Left ventricle myocardium inferior (tissue), 1 donor: ENCODE results near the gene ST14. TPM values are rescaled to one million over a fixed set of nuclear protein-coding genes. Genes with fewer than 3 reads are reported as not detected.

ENCODE experiments used
- DNase-seq: peaks from one replicate; pipeline ENCODE4 v3.0.0-alpha.2; 2020
- H3K27ac ChIP-seq: fragments of 200-600 bp; replicated peaks from 2 replicates; pipeline ENCODE4 v1.8.0; 2021
- H3K27me3 ChIP-seq: fragments of 200-600 bp; 2 replicates; pipeline ENCODE4 v1.8.0; 2021; ENCODE audit warnings: low read depth
- H3K36me3 ChIP-seq: fragments of 200-600 bp; 2 replicates; pipeline ENCODE4 v1.8.0; 2021
- H3K4me1 ChIP-seq: fragments of 200-600 bp; 2 replicates; pipeline ENCODE4 v1.8.0; 2021
- H3K4me3 ChIP-seq: fragments of 200-600 bp; 2 replicates; pipeline ENCODE4 v1.8.0; 2021; ENCODE audit warnings: mild to moderate bottlenecking, moderate library complexity
- H3K9me3 ChIP-seq: fragments of 200-600 bp; replicated peaks from 2 replicates; pipeline ENCODE4 v1.8.0; 2021
- intact Hi-C: fragments of 100-400 bp; cut with micrococcal nuclease; formaldehyde crosslinking; loops from one replicate; pipeline ENCODE4 v1.11.0; 2022
- total RNA-seq: library from RNA; stranded (reverse); fragmentation: NEBNext Ultra II Directional; extraction: Animal tissue kit (Norgen Biotek cat#: 25700); gene quantifications from one replicate; pipeline ENCODE4 v1.2.1, GENCODE V29; 2021
- TF ChIP-seq, protein P1 (sequence below): fragments of 200-600 bp; IDR thresholded peaks from 2 replicates; pipeline ENCODE4 v1.8.0; 2021; ENCODE audit warnings: antibody characterized with exemption, mild to moderate bottlenecking, borderline replicate concordance
- donor health status: DM: no; HTN: yes; CAD: no; lungs with severe emphysema.

ST14 gene
- total RNA-seq, 1 donor from 2014 or later: 1.0 TPM

DNA sequence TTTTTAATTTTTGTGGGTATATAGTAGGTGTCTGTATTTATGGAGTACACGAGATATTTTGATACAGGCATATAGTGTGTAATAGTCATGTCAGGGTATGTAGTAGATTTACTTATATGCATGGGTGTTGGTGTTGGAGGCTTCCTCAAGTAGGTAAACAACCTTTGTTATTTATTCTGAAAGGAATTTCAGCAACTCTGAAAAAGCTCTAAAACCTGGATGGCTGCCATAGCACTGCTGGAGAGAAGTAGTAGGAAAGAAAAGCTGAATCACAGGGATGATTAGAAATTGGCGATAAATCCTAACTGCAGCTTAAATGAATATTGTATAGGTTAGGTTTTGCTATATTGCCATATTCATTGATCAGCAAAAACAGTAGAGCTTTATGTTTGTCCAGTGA lies 44.4 kb upstream of the ST14 start:
- Histone ChIP-seq H3K36me3 (peaks cover 22% of the 10 kb centered on the region), H3K27ac (no peak overlapping the region), H3K9me3 (no peaks in the 10 kb centered on the region), H3K27me3 (no peaks in the 10 kb centered on the region), H3K4me3 (no peak overlapping the region), H3K4me1 (peaks cover 38% of the 10 kb centered on the region)
- intact Hi-C loops: no loop called here
- TF ChIP-seq, protein P1, sequence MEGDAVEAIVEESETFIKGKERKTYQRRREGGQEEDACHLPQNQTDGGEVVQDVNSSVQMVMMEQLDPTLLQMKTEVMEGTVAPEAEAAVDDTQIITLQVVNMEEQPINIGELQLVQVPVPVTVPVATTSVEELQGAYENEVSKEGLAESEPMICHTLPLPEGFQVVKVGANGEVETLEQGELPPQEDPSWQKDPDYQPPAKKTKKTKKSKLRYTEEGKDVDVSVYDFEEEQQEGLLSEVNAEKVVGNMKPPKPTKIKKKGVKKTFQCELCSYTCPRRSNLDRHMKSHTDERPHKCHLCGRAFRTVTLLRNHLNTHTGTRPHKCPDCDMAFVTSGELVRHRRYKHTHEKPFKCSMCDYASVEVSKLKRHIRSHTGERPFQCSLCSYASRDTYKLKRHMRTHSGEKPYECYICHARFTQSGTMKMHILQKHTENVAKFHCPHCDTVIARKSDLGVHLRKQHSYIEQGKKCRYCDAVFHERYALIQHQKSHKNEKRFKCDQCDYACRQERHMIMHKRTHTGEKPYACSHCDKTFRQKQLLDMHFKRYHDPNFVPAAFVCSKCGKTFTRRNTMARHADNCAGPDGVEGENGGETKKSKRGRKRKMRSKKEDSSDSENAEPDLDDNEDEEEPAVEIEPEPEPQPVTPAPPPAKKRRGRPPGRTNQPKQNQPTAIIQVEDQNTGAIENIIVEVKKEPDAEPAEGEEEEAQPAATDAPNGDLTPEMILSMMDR: no peak
- DNase-seq: no peak

DNA sequence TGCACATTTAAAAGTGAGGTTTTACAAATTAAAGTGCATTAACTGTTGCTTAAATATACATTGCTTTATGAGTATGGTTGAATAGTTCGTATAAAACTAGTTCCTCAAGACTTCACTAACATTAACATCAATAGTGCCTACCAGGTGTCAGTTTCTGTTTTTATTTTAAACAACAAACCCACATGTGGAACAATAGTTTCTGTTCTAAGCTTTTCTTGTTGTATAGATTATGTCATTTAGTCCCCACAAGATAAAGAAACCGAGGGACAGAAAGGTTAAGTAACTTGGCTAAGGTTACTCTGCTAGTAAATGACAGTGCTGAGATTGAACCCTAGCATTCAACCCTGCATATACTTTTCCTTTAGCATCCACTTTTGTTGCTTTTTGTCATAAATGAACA lies 41.4 kb upstream of the ST14 start:
- H3K36me3 ChIP-seq: peaks cover 16% of the 10 kb centered on the region
- no peak overlapping the region for H3K4me3 ChIP-seq
- no peak for DNase-seq
- peaks cover 62% of the 10 kb centered on the region for H3K4me1 ChIP-seq
- H3K27me3 ChIP-seq: no peaks in the 10 kb centered on the region
- TF ChIP-seq, protein P1: no peak
- intact Hi-C loops: no loop called here
- H3K27ac ChIP-seq: no peak overlapping the region
- no peaks in the 10 kb centered on the region for H3K9me3 ChIP-seq

DNA sequence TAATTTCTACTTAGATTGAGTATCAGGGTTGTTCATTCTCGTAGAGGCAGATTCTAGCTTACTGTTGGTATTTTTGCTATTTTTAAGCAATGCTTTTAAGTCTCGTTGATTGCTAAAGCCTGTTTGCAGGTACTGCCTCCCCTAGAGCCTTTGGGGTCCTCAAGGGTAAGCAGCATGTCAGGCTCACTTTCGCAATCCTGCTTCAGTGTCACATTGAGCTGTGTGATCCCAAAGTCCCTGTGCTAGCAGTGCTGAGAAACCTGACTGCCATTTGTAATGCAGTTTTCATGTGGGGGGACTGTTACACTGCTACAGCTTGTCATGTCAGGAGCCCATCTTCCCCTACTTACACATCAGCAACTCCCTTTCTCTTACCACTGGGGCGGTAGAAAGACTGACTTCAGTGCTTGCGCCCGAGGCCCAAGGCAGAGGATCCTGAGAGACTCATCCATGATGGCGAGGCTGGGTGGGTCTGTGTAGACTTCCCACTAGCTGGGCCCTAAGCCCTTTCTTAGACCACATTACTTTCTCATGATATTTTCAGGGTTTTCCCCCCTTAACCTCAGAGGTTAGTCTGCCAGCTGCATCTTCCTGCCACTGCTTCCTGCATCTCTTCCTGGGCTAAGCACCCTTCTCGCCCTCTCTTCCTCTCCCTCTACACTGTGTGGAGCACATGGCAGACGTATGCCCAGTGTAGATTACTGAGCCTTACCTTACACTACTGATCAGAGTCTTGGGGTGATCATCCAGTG lies 40.8 kb upstream of the ST14 start:
- no peak overlapping the region for H3K4me3 ChIP-seq
- H3K27me3 ChIP-seq: no peaks in the 10 kb centered on the region
- H3K9me3 ChIP-seq: no peaks in the 10 kb centered on the region
- no peak for DNase-seq
- H3K36me3 ChIP-seq: peaks cover 22% of the 10 kb centered on the region
- H3K27ac ChIP-seq: no peak overlapping the region
- intact Hi-C loops: no loop called here
- TF ChIP-seq, protein P1: no peak
- peaks cover 68% of the 10 kb centered on the region for H3K4me1 ChIP-seq

DNA sequence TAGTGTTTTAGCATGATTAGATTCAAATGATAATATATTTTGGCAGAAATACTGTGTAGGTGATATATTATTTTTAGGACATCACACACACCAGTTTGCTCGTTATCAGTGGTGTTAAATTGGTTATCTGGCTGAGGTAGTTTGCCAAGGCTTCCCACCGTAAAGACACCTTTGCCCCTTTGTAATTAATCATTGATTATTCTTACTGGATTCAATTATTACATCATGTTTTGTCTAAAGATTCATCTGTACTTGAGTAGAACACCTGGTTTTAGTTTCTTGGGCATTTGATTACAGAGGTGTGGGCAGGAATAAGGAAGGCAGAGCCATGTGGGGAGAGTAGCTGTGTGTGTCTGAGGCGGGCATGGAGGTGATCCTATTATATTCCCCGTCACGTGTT lies 39.5 kb upstream of the ST14 start:
- TF ChIP-seq, protein P1: no peak
- no peaks in the 10 kb centered on the region for H3K9me3 ChIP-seq
- DNase-seq: no peak
- H3K27me3 ChIP-seq: no peaks in the 10 kb centered on the region
- no peak overlapping the region for H3K4me3 ChIP-seq
- H3K4me1 ChIP-seq: peaks cover 70% of the 10 kb centered on the region
- peaks cover 27% of the 10 kb centered on the region for H3K36me3 ChIP-seq
- H3K27ac ChIP-seq: no peak overlapping the region
- intact Hi-C loops: no loop called here

DNA sequence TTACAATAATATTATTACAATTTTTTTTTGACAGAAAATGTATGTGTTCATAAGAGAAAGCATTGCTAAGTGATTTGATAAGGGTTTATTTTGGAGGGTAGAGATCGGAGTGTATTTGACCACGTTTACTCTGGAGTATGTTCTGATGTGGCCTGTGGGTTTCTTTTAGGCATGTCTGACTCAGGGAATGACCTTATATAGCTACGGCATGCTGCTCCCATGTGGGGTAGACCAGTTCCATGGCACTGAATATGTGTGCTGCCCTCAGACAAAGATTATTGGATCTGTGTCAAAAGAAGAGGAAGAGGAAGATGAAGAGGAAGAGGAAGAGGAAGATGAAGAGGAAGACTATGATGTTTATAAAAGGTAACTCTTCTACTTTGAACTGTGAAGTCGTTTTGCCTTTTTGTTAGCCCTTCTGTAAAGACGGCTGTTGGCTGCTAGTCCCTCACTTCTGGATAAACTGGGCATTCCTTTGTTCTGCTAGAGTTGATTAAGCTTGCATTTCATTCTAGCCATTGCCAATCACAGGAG lies 38.1 kb upstream of the ST14 start:
- H3K27ac ChIP-seq: peak overlapping the region; percentile 41

More for the DNA sequence above, 38.1 kb upstream of the ST14 start:
- DNase-seq: no peak
- intact Hi-C loops: no loop called here
- Histone ChIP-seq H3K4me1 (peaks cover 63% of the 10 kb centered on the region), H3K27me3 (no peaks in the 10 kb centered on the region), H3K9me3 (no peaks in the 10 kb centered on the region), H3K4me3 (no peak overlapping the region), H3K36me3 (peaks cover 36% of the 10 kb centered on the region)
- TF ChIP-seq, protein P1: no peak
